NCI-H446 (cell line): ENCODE measurements around the gene ENTPD5.

ENCODE experiments used
- DNase-seq, 2 experiments: peaks; one replicate each; lab custom pipeline; 2025; lab: John Stamatoyannopoulos, UW

ENTPD5 gene

GRCh38 chr14:74018586-74019407 is at the start of gene ENTPD5, which contains the start of gene BBOF1:
TSS of gene ENTPD5 (minus strand) at chr14:74019288. CDS start at chr14:73988102, 31,186 bp downstream.
TSS of gene BBOF1 (plus strand) at chr14:74019349. CDS start at chr14:74019479, 130 bp downstream.
- peak; percentile 44 to 91 for DNase-seq

- DNase-seq, result no peak
Measured at GRCh38 chr14:74065746-74066575, 46.9 kb upstream of the ENTPD5 start.

GRCh38 chr14:74064883-74065282 is 45.8 kb upstream of the ENTPD5 start:
- no peak for DNase-seq

GRCh38 chr14:74064426-74064825 is 45.3 kb upstream of the ENTPD5 start:
- no peak for DNase-seq

- DNase-seq, result no peak
Measured at GRCh38 chr14:74062809-74063150, 43.7 kb upstream of the ENTPD5 start.

- no peak for DNase-seq
Measured at GRCh38 chr14:74049876-74050495, 30.9 kb upstream of the ENTPD5 start.

- no peak for DNase-seq
Measured at GRCh38 chr14:74048281-74048680, 29.2 kb upstream of the ENTPD5 start.

GRCh38 chr14:74045522-74045921 is 26.4 kb upstream of the ENTPD5 start:
- DNase-seq, result no peak

GRCh38 chr14:74042296-74042695 is 23.2 kb upstream of the ENTPD5 start:
- no peak for DNase-seq

GRCh38 chr14:74038020-74038859 is 19.2 kb upstream of the ENTPD5 start:
- DNase-seq, result peak; percentile 24 to 66

- no peak for DNase-seq
Measured at GRCh38 chr14:74035556-74035955, 16.5 kb upstream of the ENTPD5 start.

- no peak for DNase-seq
Measured at GRCh38 chr14:74034572-74034971, 15.5 kb upstream of the ENTPD5 start.

GRCh38 chr14:74029136-74029535 is 10.0 kb upstream of the ENTPD5 start:
- DNase-seq, result no peak

- no peak for DNase-seq
Measured at GRCh38 chr14:74022346-74022745, 3.3 kb upstream of the ENTPD5 start.

- DNase-seq, result no peak
Measured at GRCh38 chr14:74019408-74020137, 485 bp upstream of the ENTPD5 start.

- DNase-seq, result no peak
Measured at GRCh38 chr14:74018174-74018585, 908 bp downstream of the ENTPD5 start.

- no peak for DNase-seq
Measured at GRCh38 chr14:74015963-74016362, 3.1 kb downstream of the ENTPD5 start.

GRCh38 chr14:74015176-74015575 is 3.9 kb downstream of the ENTPD5 start:
- DNase-seq, result no peak

- DNase-seq, result no peak
Measured at GRCh38 chr14:74014299-74014698, 4.8 kb downstream of the ENTPD5 start.

GRCh38 chr14:74008843-74009499 is 10.1 kb downstream of the ENTPD5 start:
- no peak for DNase-seq
